ES-I3 (cell line): ENCODE data around the gene TSPAN5.
A peak's percentile ranks its signal among the peaks of the same experiment; 100 is the strongest.
"Not testable (repeated sequence)": the region's sequence is repeated elsewhere in the genome, so short reads cannot be mapped to it uniquely, and the experiment has no call there.

ENCODE experiments used
- H3K36me3 ChIP-seq: 2 replicates; pipeline ENCODE4 v1.6.1; 2013; ENCODE audit warnings: mild to moderate bottlenecking, low read length, control low read depth, moderate library complexity; ENCODE audit not compliant: insufficient read depth
- H3K4me1 ChIP-seq: 2 replicates; pipeline ENCODE4 v1.6.1; 2013; ENCODE audit warnings: mild to moderate bottlenecking, control low read depth, low read length; ENCODE audit not compliant: insufficient read depth
- H3K9ac ChIP-seq: 2 replicates; pipeline ENCODE4 v1.6.1; 2013; ENCODE audit warnings: low read depth, mild to moderate bottlenecking, low read length, moderate library complexity
- H3K9me3 ChIP-seq: 2 replicates; pipeline ENCODE4 v1.6.1; 2013; ENCODE audit warnings: mild to moderate bottlenecking, low read length, moderate library complexity; ENCODE audit not compliant: control insufficient read depth, insufficient read depth

TSPAN5 gene

GRCh38 chr4:98462487-98462886 is 195.9 kb downstream of the TSPAN5 start:
- H3K4me1 ChIP-seq, result no peaks in the 10 kb centered on the region
- no peak overlapping the region for H3K9ac ChIP-seq
- H3K36me3 ChIP-seq, result no peaks in the 10 kb centered on the region
- no peaks in the 10 kb centered on the region for H3K9me3 ChIP-seq

- not testable (repeated sequence) for H3K9ac ChIP-seq, H3K36me3 ChIP-seq, H3K4me1 ChIP-seq, H3K9me3 ChIP-seq
Measured at GRCh38 chr4:98461121-98461865, 197.1 kb downstream of the TSPAN5 start.

GRCh38 chr4:98457422-98457821 is 201.0 kb downstream of the TSPAN5 start:
- H3K36me3 ChIP-seq, H3K9ac ChIP-seq, H3K9me3 ChIP-seq, H3K4me1 ChIP-seq: not testable (repeated sequence)

GRCh38 chr4:98452091-98452490 is 206.3 kb downstream of the TSPAN5 start:
- no peaks in the 10 kb centered on the region for H3K4me1 ChIP-seq
- H3K36me3 ChIP-seq, result no peaks in the 10 kb centered on the region
- no peaks in the 10 kb centered on the region for H3K9me3 ChIP-seq
- no peak overlapping the region for H3K9ac ChIP-seq

GRCh38 chr4:98448908-98449307 is 209.5 kb downstream of the TSPAN5 start:
- Histone ChIP-seq H3K9ac (no peak overlapping the region), H3K9me3 (no peaks in the 10 kb centered on the region), H3K36me3 (no peaks in the 10 kb centered on the region), H3K4me1 (no peaks in the 10 kb centered on the region)

- Histone ChIP-seq H3K36me3 (no peaks in the 10 kb centered on the region), H3K9me3 (no peaks in the 10 kb centered on the region), H3K9ac (peak overlapping the region; percentile 6; the same call in 1 of the 2 replicates), H3K4me1 (no peaks in the 10 kb centered on the region)
Measured at GRCh38 chr4:98447648-98448047, 210.8 kb downstream of the TSPAN5 start.

- Histone ChIP-seq H3K9me3 (no peaks in the 10 kb centered on the region), H3K9ac (no peak overlapping the region), H3K36me3 (no peaks in the 10 kb centered on the region), H3K4me1 (no peaks in the 10 kb centered on the region)
Measured at GRCh38 chr4:98446499-98447375, 211.7 kb downstream of the TSPAN5 start.

GRCh38 chr4:98444371-98444770 is 214.0 kb downstream of the TSPAN5 start:
- Histone ChIP-seq H3K36me3 (no peaks in the 10 kb centered on the region), H3K9me3 (no peaks in the 10 kb centered on the region), H3K9ac (no peak overlapping the region), H3K4me1 (no peaks in the 10 kb centered on the region)

- Histone ChIP-seq H3K4me1 (no peaks in the 10 kb centered on the region), H3K9me3 (no peaks in the 10 kb centered on the region), H3K9ac (no peak overlapping the region), H3K36me3 (no peaks in the 10 kb centered on the region)
Measured at GRCh38 chr4:98434816-98435215, 223.6 kb downstream of the TSPAN5 start.

GRCh38 chr4:98433691-98434090 is 224.7 kb downstream of the TSPAN5 start:
- no peak overlapping the region for H3K9ac ChIP-seq
- H3K9me3 ChIP-seq, result no peaks in the 10 kb centered on the region
- no peaks in the 10 kb centered on the region for H3K36me3 ChIP-seq
- H3K4me1 ChIP-seq, result no peaks in the 10 kb centered on the region

- Histone ChIP-seq H3K9ac (no peak overlapping the region), H3K9me3 (no peaks in the 10 kb centered on the region; the same call in 1 of the 2 replicates), H3K4me1 (no peaks in the 10 kb centered on the region), H3K36me3 (no peaks in the 10 kb centered on the region)
Measured at GRCh38 chr4:98430708-98431403, 227.6 kb downstream of the TSPAN5 start.

- Histone ChIP-seq H3K9me3 (no peaks in the 10 kb centered on the region; the same call in 1 of the 2 replicates), H3K36me3 (no peaks in the 10 kb centered on the region), H3K9ac (no peak overlapping the region)
Measured at GRCh38 chr4:98423009-98423408, 235.4 kb downstream of the TSPAN5 start.

GRCh38 chr4:98421111-98421510 is 237.3 kb downstream of the TSPAN5 start:
- H3K9ac ChIP-seq, result no peak overlapping the region
- H3K36me3 ChIP-seq, result no peaks in the 10 kb centered on the region
- H3K9me3 ChIP-seq, result no peaks in the 10 kb centered on the region; the same call in 1 of the 2 replicates
- H3K4me1 ChIP-seq, result no peaks in the 10 kb centered on the region

More at GRCh38 chr4:98423009-98423408, 235.4 kb downstream of the TSPAN5 start:
- no peaks in the 10 kb centered on the region for H3K4me1 ChIP-seq
